ENCODE measurements around the gene LARGE1.

DNA sequence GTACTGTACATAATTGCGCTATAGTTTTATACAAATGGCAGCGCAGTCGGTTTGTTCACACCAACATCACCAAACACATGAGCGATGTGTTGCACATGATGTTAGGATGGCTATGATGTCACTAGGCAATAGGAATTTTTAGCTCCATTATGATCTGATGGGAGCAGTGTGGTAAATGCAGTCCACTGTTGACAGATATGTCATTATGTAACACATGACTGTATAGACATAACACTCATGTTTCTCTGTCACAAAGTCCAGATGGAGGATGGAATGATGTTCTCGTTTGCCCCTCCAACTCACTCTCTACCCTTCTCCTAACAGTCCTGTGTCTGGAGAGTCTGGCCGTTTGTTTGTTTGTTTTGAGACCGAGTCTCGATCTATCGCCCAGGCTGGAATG is 288.5 kb downstream of the LARGE1 start:
- TF ChIP-seq, protein P1, sequence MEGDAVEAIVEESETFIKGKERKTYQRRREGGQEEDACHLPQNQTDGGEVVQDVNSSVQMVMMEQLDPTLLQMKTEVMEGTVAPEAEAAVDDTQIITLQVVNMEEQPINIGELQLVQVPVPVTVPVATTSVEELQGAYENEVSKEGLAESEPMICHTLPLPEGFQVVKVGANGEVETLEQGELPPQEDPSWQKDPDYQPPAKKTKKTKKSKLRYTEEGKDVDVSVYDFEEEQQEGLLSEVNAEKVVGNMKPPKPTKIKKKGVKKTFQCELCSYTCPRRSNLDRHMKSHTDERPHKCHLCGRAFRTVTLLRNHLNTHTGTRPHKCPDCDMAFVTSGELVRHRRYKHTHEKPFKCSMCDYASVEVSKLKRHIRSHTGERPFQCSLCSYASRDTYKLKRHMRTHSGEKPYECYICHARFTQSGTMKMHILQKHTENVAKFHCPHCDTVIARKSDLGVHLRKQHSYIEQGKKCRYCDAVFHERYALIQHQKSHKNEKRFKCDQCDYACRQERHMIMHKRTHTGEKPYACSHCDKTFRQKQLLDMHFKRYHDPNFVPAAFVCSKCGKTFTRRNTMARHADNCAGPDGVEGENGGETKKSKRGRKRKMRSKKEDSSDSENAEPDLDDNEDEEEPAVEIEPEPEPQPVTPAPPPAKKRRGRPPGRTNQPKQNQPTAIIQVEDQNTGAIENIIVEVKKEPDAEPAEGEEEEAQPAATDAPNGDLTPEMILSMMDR (conservative IDR thresholded peaks at IDR 0.05 in 1 of 2, IDR thresholded peaks at IDR 0.05 in 1 of 2; ENCODE audit: low read depth in 1 of 2, low read length in 2 of 2): no peak
- TF ChIP-seq EZH2 (IDR thresholded peaks at IDR 0.05; ENCODE audit: low read length, missing control alignments): no peak

Data from fibroblast of lung (primary cell).